ENCODE results near the gene C14orf119. TPM values are rescaled to one million over a fixed set of nuclear protein-coding genes. Genes with fewer than 3 reads are reported as not detected.

Gene C14orf119
- total RNA-seq, 3 donors from 2014 or later (not counting 1 experiment from before 2014, with no cell fraction given), result 10.6 to 19.0 (median 14.7) TPM

DNA sequence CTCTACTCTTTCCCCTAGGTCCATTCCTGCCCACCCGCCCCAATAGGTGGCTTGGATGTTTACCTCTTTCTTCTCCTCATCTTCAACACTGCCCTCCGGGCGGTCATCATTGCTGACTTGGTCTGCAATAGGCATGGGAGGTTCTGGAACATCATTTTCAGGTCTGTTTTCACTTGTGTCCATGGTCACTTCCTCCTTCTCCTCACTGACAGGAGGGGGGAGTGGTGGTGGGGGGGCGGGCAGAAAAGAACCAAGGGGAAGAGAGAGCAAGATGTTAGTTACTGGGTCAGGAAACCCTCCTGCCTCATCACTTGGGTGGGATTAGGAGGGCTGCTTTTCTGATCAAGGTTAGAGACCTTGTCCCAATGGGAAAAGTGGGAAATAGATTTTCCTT is 25.9 kb upstream of the C14orf119 start:
- H3K4me1 Mint-ChIP-seq, result peaks cover 27 to 41% of the 10 kb centered on the region in 2 donors
- Histone ChIP-seq H3K27ac (ENCODE audit: low read length) (no peak overlapping the region), H3K4me3 (ENCODE audit: low read length) (no peak overlapping the region), H3K9me3 (ENCODE audit: control insufficient read depth, insufficient read depth, low read length) (no peaks in the 10 kb centered on the region), H3K4me1 (ENCODE audit: control insufficient read depth, insufficient read depth, low read length) (peaks cover 29% of the 10 kb centered on the region), H3K36me3 (ENCODE audit: control insufficient read depth, insufficient read depth, low read length) (peaks cover 54% of the 10 kb centered on the region), H3K27me3 (ENCODE audit: control insufficient read depth, insufficient read depth, low read length) (no peaks in the 10 kb centered on the region)
- WGBS (ENCODE audit: insufficient coverage), result 88% methylated on average over 1 of the region's 4 CpGs
- intact Hi-C loops (cut with micrococcal nuclease), result loop anchor here (1.0 kb wide), 1 partner anchor 40 kb away; no protein-coding TSS in a partner anchor
- H3K27ac Mint-ChIP-seq, result peak overlapping the region; percentile 72 to 78
- no peak for DNase-seq
- no peak overlapping the region for H3K4me3 Mint-ChIP-seq
- H3K9me3 Mint-ChIP-seq, result no peaks in the 10 kb centered on the region
- ATAC-seq, result no peak
- H3K36me3 Mint-ChIP-seq, result no peaks in the 10 kb centered on the region
- TF ChIP-seq, protein P1, sequence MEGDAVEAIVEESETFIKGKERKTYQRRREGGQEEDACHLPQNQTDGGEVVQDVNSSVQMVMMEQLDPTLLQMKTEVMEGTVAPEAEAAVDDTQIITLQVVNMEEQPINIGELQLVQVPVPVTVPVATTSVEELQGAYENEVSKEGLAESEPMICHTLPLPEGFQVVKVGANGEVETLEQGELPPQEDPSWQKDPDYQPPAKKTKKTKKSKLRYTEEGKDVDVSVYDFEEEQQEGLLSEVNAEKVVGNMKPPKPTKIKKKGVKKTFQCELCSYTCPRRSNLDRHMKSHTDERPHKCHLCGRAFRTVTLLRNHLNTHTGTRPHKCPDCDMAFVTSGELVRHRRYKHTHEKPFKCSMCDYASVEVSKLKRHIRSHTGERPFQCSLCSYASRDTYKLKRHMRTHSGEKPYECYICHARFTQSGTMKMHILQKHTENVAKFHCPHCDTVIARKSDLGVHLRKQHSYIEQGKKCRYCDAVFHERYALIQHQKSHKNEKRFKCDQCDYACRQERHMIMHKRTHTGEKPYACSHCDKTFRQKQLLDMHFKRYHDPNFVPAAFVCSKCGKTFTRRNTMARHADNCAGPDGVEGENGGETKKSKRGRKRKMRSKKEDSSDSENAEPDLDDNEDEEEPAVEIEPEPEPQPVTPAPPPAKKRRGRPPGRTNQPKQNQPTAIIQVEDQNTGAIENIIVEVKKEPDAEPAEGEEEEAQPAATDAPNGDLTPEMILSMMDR (IDR thresholded peaks at IDR 0.05), result no peak
- no peaks in the 10 kb centered on the region for H3K27me3 Mint-ChIP-seq (ENCODE audit: low read depth in 2 of 2)

DNA sequence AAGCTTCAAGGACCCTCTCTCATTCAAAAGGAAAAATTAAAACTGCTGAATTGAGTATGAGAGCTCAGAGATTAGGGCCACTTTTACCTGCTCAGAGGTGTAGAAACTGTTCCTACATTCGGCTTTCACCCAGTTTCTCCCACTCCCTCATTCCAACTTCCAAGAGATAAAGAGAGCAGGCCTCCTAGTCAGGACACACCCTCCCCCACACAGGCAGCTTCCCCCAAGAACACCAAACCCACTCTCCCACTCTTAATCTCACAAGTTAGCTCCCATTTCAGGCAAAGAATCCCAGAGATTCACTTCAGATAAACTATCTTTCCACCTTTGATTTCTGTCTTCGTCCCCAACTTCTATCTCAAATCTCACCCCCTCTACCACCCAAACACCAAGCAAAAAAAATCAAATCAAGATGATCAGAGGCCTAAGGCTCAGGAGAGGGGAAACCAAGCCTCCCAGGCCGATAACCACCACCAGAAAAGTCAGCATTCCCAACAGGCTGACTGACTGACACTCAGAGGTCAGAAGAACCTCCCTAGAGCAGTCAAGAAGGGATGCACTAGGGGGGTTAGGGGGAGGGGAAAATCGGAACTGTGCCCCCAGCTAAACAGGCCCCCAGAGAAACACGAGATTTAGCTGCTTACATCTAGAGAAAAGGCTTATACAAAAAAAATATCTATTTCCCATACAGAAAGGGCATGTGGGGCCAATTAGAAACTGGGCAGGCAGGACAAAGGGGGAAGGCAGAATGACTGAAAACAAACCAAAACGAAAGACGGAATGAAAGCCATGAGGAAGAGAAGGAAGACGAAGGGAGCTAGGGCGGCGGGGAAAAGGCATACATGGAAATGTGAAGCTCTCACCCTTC is 24.8 kb upstream of the C14orf119 start:
- no peaks in the 10 kb centered on the region for H3K27me3 ChIP-seq (ENCODE audit: control insufficient read depth, insufficient read depth, low read length)
- Mint-ChIP-seq H3K4me1 (peaks cover 27 to 41% of the 10 kb centered on the region in 2 donors), H3K36me3 (no peaks in the 10 kb centered on the region), H3K9me3 (no peaks in the 10 kb centered on the region), H3K27ac (peak overlapping the region; percentile 61 to 91), H3K4me3 (peak overlapping the region; percentile 91), H3K27me3 (ENCODE audit: low read depth in 2 of 2) (no peaks in the 10 kb centered on the region)
- 23% methylated on average over 7 of the region's 10 CpGs for WGBS (ENCODE audit: insufficient coverage)
- H3K4me1 ChIP-seq (ENCODE audit: control insufficient read depth, insufficient read depth, low read length), result peaks cover 29% of the 10 kb centered on the region
- ATAC-seq (no peak), DNase-seq (no peak)
- peak overlapping the region; percentile 56 for H3K4me3 ChIP-seq (ENCODE audit: low read length)
- peak overlapping the region; percentile 50 for H3K27ac ChIP-seq (ENCODE audit: low read length)
- H3K36me3 ChIP-seq (ENCODE audit: control insufficient read depth, insufficient read depth, low read length), result peaks cover 57% of the 10 kb centered on the region
- intact Hi-C loops (cut with micrococcal nuclease), result loop anchor here (2.0 kb wide), 1 partner anchor 24 kb away; the partner anchor contains the start of genes ACIN1 and C14orf119
- no peaks in the 10 kb centered on the region for H3K9me3 ChIP-seq (ENCODE audit: control insufficient read depth, insufficient read depth, low read length)
- TF ChIP-seq, protein P1 (IDR thresholded peaks at IDR 0.05), result no peak

DNA sequence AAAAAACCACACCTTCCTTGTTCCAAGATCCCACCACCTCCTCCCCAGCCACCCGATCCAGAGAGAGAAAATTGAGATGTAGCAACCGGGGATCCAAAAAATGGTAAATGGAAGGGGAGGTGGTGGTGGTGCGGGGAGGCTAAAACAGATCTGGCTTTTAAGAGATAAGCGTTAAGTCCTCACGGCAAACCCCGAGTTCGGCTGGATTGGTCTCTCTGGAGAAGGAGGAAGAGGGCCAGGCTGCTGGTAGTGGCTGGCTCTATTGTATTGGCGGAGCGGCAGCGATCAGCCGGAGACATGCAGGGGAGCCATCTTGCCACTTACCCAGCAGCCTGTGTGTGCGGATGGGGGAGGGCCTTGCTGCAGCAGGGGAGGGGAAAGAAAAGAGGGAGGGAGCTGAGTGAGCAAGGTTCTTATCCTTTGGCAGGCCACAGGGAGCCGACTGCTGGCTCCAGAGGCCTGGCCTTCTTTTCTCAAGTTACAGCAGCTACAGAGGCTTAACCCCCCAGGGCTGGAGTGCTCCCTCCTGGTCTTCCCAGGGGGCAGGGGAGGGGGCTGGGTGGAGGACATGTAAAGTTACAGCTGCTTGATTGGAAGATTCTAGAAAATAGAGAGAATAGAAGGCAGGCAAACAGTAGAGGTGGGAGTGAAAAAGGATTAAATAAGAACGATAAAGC is 23.9 kb upstream of the C14orf119 start:
- TF ChIP-seq, protein P1 (IDR thresholded peaks at IDR 0.05), result no peak
- Histone ChIP-seq H3K36me3 (ENCODE audit: control insufficient read depth, insufficient read depth, low read length) (peaks cover 55% of the 10 kb centered on the region), H3K4me1 (ENCODE audit: control insufficient read depth, insufficient read depth, low read length) (peaks cover 29% of the 10 kb centered on the region), H3K27ac (ENCODE audit: low read length) (peak overlapping the region; percentile 50), H3K4me3 (ENCODE audit: low read length) (peak overlapping the region; percentile 56), H3K27me3 (ENCODE audit: control insufficient read depth, insufficient read depth, low read length) (no peaks in the 10 kb centered on the region), H3K9me3 (ENCODE audit: control insufficient read depth, insufficient read depth, low read length) (no peaks in the 10 kb centered on the region)
- Mint-ChIP-seq H3K27ac (peak overlapping the region; percentile 61 to 91), H3K36me3 (no peaks in the 10 kb centered on the region), H3K27me3 (ENCODE audit: low read depth in 2 of 2) (no peaks in the 10 kb centered on the region), H3K4me1 (peaks cover 27 to 34% of the 10 kb centered on the region in 2 donors), H3K4me3 (peak overlapping the region; percentile 91), H3K9me3 (no peaks in the 10 kb centered on the region)
- intact Hi-C loops (cut with micrococcal nuclease), result loop anchor here (2.0 kb wide), 1 partner anchor 23 kb away; the partner anchor contains the start of genes ACIN1 and C14orf119
- DNase-seq (peak; percentile 58 to 88), ATAC-seq (peak; percentile 85 to 90 (median 90))
- 2% methylated on average over 13 of the region's 14 CpGs for WGBS (ENCODE audit: insufficient coverage)
